HuH-7 (cell line): ENCODE results near the gene TMEM175.
"Not testable (repeated sequence)": the region's sequence is repeated elsewhere in the genome, so short reads cannot be mapped to it uniquely, and the experiment has no call there.

Experiments used
- DNase-seq: peaks from one replicate; pipeline ENCODE4 v3.0.0; 2011; ENCODE audit warnings: low spot score

Gene TMEM175

DNA sequence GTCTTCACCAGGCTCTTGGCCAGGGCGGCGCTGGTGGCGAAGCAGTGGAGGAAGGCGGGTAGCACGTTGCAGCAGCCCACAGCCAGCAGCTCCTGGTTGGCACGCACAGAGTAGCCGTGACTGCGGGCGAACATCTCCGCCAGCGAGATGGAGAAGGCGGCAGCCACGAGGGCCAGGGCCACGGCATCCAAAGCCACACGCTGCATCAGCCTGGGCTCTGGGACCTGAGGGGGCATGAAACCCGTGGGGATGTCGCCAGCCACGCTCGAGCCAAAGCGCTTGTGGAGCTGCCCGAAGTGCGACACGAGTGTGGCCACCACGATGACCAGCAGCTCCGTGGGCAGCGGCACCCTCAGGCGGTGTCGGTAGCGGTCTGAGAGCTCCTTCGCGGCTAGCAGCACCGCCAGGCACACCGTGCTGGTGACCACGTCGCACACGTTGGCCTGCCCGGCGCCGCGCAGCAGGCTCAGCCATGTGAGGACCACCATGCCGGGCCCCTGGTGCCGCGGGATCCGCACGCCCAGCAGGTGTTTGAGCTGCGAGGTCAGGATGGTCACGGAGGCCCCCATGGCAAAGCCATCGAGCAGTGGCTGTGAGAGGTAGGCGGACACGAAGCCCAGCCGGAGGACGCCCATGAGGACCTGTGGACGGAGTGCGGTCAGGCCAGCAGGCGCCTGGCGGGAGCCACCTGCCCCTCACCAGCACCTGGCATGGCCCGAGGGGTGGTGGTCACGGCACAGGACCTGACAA is 57.6 kb downstream of the TMEM175 start:
- DNase-seq: no peak

DNA sequence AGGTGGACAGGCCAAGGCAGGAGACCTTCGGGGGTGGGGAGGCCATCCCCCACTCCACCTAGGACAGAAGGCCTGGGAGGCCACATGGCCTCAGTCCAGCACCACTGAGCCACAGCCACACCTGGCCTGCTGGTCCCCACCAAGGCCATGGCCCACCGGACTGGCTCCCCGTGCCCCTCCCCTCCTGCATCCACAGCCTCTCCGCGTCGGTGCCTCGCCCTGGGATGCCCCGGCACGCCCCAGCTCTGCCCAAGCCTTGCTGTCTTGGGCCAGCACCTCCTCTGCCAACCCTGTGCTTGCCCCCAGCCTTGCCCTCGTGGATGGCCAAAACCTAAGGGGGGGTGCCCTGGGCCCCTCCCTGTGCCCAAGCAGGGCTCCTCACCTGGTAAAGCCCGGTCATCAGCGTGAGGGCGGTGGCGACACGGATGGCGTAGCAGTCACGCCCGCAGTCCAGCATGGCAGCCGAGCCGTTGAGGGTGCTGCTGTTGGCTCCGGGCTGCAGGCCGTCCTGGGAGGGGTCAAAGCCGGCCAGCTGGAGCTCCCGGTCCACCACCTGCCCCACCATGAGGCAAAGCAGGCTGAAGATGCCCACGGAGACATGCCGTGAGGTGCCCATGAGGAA is 58.6 kb downstream of the TMEM175 start:
- DNase-seq: no peak

- no peak for DNase-seq
Observed at GRCh38 chr4:991451-992296, 59.4 kb downstream of the TMEM175 start.

- peak; percentile 95 for DNase-seq
Observed at GRCh38 chr4:992297-993110, 60.2 kb downstream of the TMEM175 start.

- DNase-seq: peak; percentile 88
Observed at GRCh38 chr4:993111-994029, 61.1 kb downstream of the TMEM175 start, which contains the start of gene SLC26A1. Gene SLC26A1 (minus strand): TSS chr4:993404. CDS start chr4:991703, 1,701 bp downstream.

GRCh38 chr4:995311-996026 is 63.2 kb downstream of the TMEM175 start:
- DNase-seq: no peak

DNA sequence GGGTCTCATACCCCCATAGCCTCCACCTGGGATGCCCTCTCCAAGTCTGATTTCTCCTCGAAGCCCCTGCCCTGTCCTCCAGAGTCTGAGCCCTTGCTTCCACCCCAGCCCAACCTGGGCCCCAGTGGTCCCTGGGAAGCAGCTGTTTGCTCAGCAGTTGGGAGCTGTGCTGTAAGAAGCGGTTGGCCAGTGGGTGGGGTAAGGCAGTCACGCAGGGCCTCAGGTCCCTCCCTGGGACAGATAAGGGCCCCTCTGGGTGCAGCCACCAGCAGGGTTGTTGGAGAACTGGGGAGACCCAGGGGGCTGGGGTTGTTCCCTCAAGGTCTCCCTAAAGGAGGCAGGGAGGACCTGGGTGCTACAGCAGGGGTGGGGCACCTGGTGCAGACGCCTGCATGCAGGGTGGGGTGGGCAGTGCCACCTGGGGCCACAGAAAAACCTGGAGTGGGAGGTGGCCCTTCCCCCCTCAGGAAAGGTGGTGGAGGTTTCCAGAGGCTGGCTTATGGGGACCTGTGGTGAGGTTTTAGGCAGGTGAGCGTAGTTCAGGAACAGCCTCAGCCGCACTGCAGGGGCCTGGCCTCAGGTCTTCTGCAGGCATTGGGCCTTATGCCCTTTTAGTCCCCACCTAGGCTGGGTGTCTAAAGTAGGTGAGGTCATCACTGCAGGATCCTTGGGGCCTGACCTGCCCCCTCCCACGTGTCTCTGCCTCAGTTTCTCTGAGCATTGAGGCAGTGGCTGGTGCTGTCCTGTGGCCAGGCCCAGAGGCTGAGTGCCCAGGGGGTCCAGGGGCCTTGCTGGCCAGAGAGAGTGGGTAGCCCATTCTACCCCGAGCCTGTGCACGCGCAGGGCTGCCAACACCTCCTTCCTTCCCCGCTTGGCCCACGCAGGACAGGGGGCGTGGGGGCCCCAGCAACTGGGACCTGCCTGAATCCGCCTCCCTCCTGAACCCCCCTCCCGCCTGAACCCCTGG is 64.1 kb downstream of the TMEM175 start:
- DNase-seq: no peak

DNA sequence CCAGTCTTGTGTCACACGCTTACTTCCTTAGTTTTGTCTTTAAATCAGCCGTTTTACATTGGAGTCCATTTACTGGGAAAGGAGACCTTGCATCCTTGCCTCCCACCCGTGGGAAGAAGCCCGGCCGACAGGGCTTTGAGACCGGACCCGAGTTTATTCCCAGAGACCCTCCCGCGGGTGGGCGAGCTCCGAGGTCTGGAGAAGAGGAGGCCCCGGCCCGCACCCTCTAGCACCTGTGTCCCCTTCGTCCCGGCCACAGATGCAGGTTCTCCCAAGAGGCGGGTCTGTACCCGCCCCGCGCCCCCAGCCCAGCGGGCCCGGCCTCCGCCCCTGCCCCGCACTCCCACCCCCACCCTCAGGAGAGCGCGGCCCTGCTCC is 64.7 kb downstream of the TMEM175 start:
- no peak for DNase-seq

DNA sequence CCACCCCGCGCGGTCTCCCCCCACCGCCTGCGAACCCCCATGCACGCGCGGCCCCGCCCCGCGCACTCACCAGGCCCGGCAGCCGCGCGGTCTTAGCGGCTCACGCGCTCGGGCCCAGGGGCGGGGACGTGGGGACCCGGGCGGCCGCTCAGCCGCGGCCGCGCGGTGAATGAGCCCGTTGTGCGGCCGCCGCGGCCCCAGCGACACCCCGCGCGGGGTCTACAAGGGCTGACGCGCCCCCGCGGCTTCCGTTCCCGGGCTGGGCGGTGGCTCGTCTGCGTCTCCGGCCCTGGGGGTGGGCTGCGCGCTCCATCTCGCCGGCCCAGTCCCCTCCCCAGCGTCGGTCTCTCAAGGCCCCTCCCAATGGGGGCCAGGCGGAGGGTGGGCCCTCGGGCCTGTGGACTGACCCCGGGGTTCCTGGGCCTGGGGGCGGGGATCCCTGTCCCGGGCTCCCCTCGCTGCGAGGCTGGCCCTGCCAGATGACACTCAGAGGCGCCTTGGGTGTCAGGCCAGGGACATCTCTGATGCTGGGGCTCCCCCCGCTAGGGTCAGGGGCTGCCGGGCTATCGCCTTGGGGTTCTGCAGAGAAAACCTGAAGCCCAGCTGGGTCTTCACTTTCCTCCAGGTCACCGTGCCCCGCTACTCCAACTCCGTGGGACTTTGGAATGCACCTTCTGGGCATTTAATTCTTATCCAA is 65.3 kb downstream of the TMEM175 start:
- no peak for DNase-seq

DNA sequence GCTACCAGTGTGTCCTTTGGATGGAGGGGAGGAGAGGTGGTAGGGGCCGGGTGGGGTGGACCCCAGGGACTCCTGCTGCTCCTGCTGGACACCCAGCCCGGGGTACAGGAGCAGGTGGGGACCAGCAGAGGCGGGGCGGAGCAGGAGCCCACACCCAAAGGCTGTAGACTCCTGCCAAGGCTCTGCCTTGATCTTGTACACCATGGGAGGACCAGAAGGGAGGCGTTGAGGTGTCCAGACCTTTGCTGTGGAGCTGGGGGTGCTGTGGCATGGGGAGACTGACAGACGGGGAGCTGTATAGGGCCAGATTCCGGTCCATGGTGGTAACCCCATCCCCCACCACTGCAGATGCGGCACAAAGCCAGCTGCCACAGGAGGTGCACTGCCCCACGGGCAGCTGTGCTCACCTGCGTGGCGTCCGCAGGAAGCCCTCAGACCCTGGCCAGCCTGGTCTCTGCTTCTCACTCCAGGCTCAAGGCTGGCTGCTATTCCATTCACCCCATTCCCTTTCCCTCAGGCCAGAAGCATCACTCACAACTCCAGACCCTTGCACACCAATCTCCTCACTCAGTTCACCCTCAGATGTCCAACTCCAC is 65.9 kb downstream of the TMEM175 start:
- DNase-seq: no peak

- DNase-seq: not testable (repeated sequence)
Observed at GRCh38 chr4:999240-999863, 67.1 kb downstream of the TMEM175 start.

- DNase-seq: no peak
Observed at GRCh38 chr4:999882-1000425, 67.7 kb downstream of the TMEM175 start.

- no peak for DNase-seq
Observed at GRCh38 chr4:1000686-1001260, 68.5 kb downstream of the TMEM175 start.

DNA sequence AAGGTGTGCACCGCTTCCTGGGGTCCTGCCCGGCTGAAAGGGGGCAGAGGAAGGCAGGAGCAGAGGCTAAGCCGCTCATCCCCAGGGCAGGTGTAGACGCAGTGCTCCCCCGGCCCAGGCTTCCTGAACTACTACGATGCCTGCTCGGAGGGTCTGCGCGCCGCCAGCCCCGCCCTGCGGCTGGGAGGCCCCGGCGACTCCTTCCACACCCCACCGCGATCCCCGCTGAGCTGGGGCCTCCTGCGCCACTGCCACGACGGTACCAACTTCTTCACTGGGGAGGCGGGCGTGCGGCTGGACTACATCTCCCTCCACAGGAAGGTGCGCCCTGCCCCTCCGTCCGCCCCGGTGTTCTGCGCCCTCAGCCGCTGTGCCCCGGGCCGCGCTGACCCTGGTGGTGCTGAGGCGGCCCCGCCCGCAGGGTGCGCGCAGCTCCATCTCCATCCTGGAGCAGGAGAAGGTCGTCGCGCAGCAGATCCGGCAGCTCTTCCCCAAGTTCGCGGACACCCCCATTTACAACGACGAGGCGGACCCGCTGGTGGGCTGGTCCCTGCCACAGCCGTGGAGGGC is 69.4 kb downstream of the TMEM175 start:
- no peak for DNase-seq

DNA sequence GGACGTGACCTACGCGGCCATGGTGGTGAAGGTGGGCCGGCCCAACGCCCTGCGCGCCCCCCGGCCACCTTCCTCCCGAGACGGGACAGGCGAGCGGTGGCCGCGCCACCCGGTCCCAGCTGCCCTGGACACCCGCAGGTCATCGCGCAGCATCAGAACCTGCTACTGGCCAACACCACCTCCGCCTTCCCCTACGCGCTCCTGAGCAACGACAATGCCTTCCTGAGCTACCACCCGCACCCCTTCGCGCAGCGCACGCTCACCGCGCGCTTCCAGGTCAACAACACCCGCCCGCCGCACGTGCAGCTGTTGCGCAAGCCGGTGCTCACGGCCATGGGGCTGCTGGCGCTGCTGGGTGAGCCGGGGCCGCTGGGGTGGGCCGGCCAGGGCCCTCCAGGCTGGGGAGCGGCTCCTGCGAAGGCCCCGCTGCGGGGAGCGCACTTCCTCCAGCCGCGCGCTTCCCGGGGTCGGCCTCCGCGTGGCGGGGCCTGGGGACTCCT is 69.9 kb downstream of the TMEM175 start:
- DNase-seq: no peak

- DNase-seq: no peak
Observed at GRCh38 chr4:1002631-1003251, 70.5 kb downstream of the TMEM175 start.
